Small intestine (tissue), 7 donors: ENCODE measurements around the gene MED20. TPM values are rescaled to one million over a fixed set of nuclear protein-coding genes. Genes with fewer than 3 reads are reported as not detected.

Experiments
- DNase-seq, 2 donors: peaks; one replicate each; pipeline versions ENCODE4 v3.0.0 to v3.0.0-alpha.2; 2013
- FAIRE-seq: peaks from 2 replicates; lab custom pipeline; 2012; peaks lifted over from hg19 to GRCh38; lab: Jason Lieb, UNC
- H3K27ac ChIP-seq, 3 donors: one replicate each; pipeline ENCODE4 v1.5.1; 2013; ENCODE audit warnings: low read length in 2 of 3, mild to moderate bottlenecking in 2 of 3, control low read depth in 1 of 3, inconsistent platforms in 1 of 3, low read depth in 1 of 3, moderate library complexity in 1 of 3
- H3K27me3 ChIP-seq, 3 donors: one replicate each; pipeline ENCODE4 v1.6.1; 2013; ENCODE audit warnings: low read length in 3 of 3, inconsistent platforms in 1 of 3; ENCODE audit not compliant: control insufficient read depth in 3 of 3, insufficient read depth in 3 of 3
- H3K36me3 ChIP-seq, 3 donors: one replicate each; pipeline ENCODE4 v1.6.1; 2013; ENCODE audit warnings: low read length in 3 of 3, inconsistent platforms in 1 of 3, low read depth in 1 of 3, mild to moderate bottlenecking in 1 of 3, moderate library complexity in 1 of 3; ENCODE audit not compliant: control insufficient read depth in 3 of 3, insufficient read depth in 2 of 3
- H3K4me1 ChIP-seq, 3 donors: one replicate each; pipeline ENCODE4 v1.6.1; 2013; ENCODE audit warnings: low read length in 2 of 3, inconsistent platforms in 1 of 3, low read depth in 1 of 3, mild to moderate bottlenecking in 1 of 3, moderate library complexity in 1 of 3; ENCODE audit not compliant: control insufficient read depth in 3 of 3, insufficient read depth in 2 of 3
- H3K4me3 ChIP-seq, 3 donors: one replicate each; pipeline ENCODE4 v1.5.1; 2013; ENCODE audit warnings: low read length in 3 of 3, control low read depth in 1 of 3, inconsistent platforms in 1 of 3, low read depth in 1 of 3, mild to moderate bottlenecking in 1 of 3, moderate library complexity in 1 of 3
- H3K9me3 ChIP-seq, 2 donors: one replicate each; pipeline ENCODE4 v1.6.1; 2013; ENCODE audit warnings: low read depth in 1 of 2, low read length in 1 of 2; ENCODE audit not compliant: control insufficient read depth in 2 of 2, insufficient read depth in 1 of 2
- WGBS, 3 donors: extraction: QIAGEN DNeasy Blood & Tissue Kit; methylation state at CpG; one replicate each; pipeline ENCODE4 v1.1.7; 2013; 5-methylcytosine and 5-hydroxymethylcytosine counted together
- polyA plus RNA-seq, 4 donors: library from polyadenylated mRNA; stranded (reverse) in 3 of 4; unstranded in 1 of 4; fragments of 200-250 nt in 3 of 4; fragments of 120-200 nt in 1 of 4; gene quantifications; one replicate each; pipeline versions ENCODE4 v1.2.1 to v1.2.3, GENCODE V29; 2013
- donor health status: healthy with polysubstance abuse.
- donor health status: control.
- donor health status: control.
- donor health status: Bipolar disorder and iron deficiency.
- donor health status: healthy.

The MED20 gene
- polyA plus RNA-seq, 4 donors: 8.1 to 25.7 (median 8.8) TPM

DNA sequence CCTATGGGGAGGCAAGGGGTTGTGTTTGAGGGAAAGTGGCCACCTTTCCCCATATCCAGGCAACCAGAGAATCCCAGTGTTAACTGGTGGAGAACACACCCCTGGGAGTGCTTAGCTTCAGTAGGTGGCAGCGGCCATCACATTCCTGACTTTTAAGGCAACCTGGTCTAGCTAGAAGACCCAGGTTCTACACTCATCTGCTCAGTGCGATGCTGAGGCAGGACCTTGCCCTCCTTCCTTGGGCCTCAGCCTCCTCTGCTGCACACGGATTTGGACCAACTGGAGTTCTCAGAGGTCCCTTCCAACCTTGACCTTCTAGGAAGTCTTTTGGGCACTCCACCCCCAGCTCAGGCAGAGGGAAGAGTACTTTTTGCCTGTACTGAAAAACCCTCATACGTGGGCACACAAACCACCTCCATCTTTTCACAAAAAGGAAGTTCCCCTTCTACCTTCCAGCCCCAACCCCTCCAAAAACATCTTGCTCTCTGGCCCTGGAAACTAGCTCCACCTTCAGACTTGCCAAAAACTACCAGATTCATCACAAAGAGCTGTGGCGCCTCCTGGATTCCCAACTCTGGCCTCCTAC is 17.7 kb upstream of the MED20 start:
- FAIRE-seq (no peak), DNase-seq (peak in 1 of 2 donors; percentile 21)
- Histone ChIP-seq H3K27me3 (no peaks in the 10 kb centered on the region), H3K9me3 (no peaks in the 10 kb centered on the region), H3K4me1 (peaks cover 7 to 58% (median 27%) of the 10 kb centered on the region in 3 donors), H3K36me3 (peaks cover 5 to 47% (median 9%) of the 10 kb centered on the region in 3 donors), H3K27ac (peak overlapping the region in 2 of 3 donors; percentile 88 to 90), H3K4me3 (peak overlapping the region in 1 of 3 donors; percentile 82)
- 68 to 77% (median 77%) methylated on average over 5 of the region's 5 CpGs for WGBS, 3 donors

GRCh38 chr6:41937861-41938574 is 17.1 kb upstream of the MED20 start:
- no peak overlapping the region for H3K4me3 ChIP-seq
- WGBS, 3 donors: 50 to 70% (median 59%) methylated on average over 4 of the region's 4 CpGs
- H3K4me1 ChIP-seq: peaks cover 7 to 58% (median 27%) of the 10 kb centered on the region in 3 donors
- no peaks in the 10 kb centered on the region for H3K9me3 ChIP-seq
- H3K36me3 ChIP-seq: peaks cover 6 to 53% (median 10%) of the 10 kb centered on the region in 3 donors
- DNase-seq (peak; percentile 27 to 34), FAIRE-seq (no peak)
- peak overlapping the region in 2 of 3 donors; percentile 88 to 90 for H3K27ac ChIP-seq
- no peaks in the 10 kb centered on the region for H3K27me3 ChIP-seq

DNA sequence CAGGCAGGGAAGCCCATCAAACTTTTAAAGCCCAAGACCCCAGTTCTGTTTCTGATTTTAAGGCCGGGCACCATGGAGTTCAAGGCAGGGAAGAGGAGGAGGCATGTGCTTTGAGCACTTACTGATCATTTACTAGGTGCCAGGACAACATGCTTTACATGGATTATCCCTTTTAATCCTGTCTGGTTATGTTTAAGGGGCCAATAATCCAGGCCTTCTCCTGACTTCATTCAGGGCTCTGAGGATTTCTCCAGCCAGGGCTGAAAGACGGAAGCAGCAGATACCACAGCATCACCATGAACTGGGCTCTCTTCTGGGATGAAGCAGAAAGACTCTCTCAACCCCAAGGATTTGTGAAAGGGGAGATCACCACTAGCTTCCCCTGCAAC is 16.5 kb upstream of the MED20 start:
- DNase-seq (no peak), FAIRE-seq (no peak)
- Histone ChIP-seq H3K4me1 (peaks cover 7 to 56% (median 26%) of the 10 kb centered on the region in 3 donors), H3K27me3 (no peaks in the 10 kb centered on the region), H3K36me3 (peaks cover 8 to 59% (median 15%) of the 10 kb centered on the region in 3 donors), H3K4me3 (no peak overlapping the region), H3K9me3 (no peaks in the 10 kb centered on the region), H3K27ac (peak overlapping the region in 1 of 3 donors; percentile 88)
- 63 to 77% (median 75%) methylated on average over 2 of the region's 2 CpGs for WGBS, 3 donors

- FAIRE-seq (no peak), DNase-seq (peak; percentile 88 to 89)
- H3K27ac ChIP-seq: peak overlapping the region in 2 of 3 donors; percentile 36 to 46
- no peak overlapping the region for H3K4me3 ChIP-seq
- peaks cover 7 to 51% (median 22%) of the 10 kb centered on the region in 3 donors for H3K4me1 ChIP-seq
- no peaks in the 10 kb centered on the region for H3K27me3 ChIP-seq
- no peaks in the 10 kb centered on the region for H3K9me3 ChIP-seq
- H3K36me3 ChIP-seq: peaks cover 13 to 68% (median 19%) of the 10 kb centered on the region in 3 donors
- WGBS, 3 donors: 49 to 53% (median 52%) methylated on average over 10 of the region's 10 CpGs
These were observed 15.3 kb upstream of the MED20 start for GRCh38 chr6:41936073-41936837.

GRCh38 chr6:41935685-41936072 is 14.7 kb upstream of the MED20 start:
- 60 to 83% (median 75%) methylated on average over 8 of the region's 8 CpGs for WGBS, 3 donors
- peaks cover 14 to 73% (median 22%) of the 10 kb centered on the region in 3 donors for H3K36me3 ChIP-seq
- H3K27me3 ChIP-seq: no peaks in the 10 kb centered on the region
- H3K27ac ChIP-seq: peak overlapping the region in 1 of 3 donors; percentile 46
- H3K9me3 ChIP-seq: no peaks in the 10 kb centered on the region
- no peak for FAIRE-seq
- peaks cover 7 to 51% (median 22%) of the 10 kb centered on the region in 3 donors for H3K4me1 ChIP-seq
- H3K4me3 ChIP-seq: no peak overlapping the region
- no peak for DNase-seq

- Histone ChIP-seq H3K9me3 (no peaks in the 10 kb centered on the region), H3K4me1 (peaks cover 7 to 47% (median 17%) of the 10 kb centered on the region in 3 donors), H3K27ac (peak overlapping the region in 1 of 3 donors; percentile 27), H3K27me3 (no peaks in the 10 kb centered on the region), H3K36me3 (peaks cover 14 to 78% (median 24%) of the 10 kb centered on the region in 3 donors), H3K4me3 (no peak overlapping the region)
- FAIRE-seq (no peak), DNase-seq (no peak)
- WGBS, 3 donors: 44 to 65% (median 44%) methylated on average over 1 of the region's 1 CpG
These were observed 14.2 kb upstream of the MED20 start for GRCh38 chr6:41935193-41935574.

GRCh38 chr6:41934278-41935192 is 13.6 kb upstream of the MED20 start:
- H3K27me3 ChIP-seq: no peaks in the 10 kb centered on the region
- peaks cover 14 to 84% (median 26%) of the 10 kb centered on the region in 3 donors for H3K36me3 ChIP-seq
- H3K4me3 ChIP-seq: no peak overlapping the region
- no peak for DNase-seq
- no peaks in the 10 kb centered on the region for H3K9me3 ChIP-seq
- peak overlapping the region in 1 of 3 donors; percentile 27 for H3K27ac ChIP-seq
- no peak for FAIRE-seq
- 73 to 77% (median 74%) methylated on average over 7 of the region's 7 CpGs for WGBS, 3 donors
- peaks cover 3 to 41% (median 11%) of the 10 kb centered on the region in 3 donors for H3K4me1 ChIP-seq
